H1 (cell line): ENCODE data around the gene DIS3L. TPM values are rescaled to one million over a fixed set of nuclear protein-coding genes. Genes with fewer than 3 reads are reported as not detected.

Experiments used
- ASH2L ChIP-seq: fragments of 200-600, 300-600 bp; sonication (generic); IDR thresholded peaks from one replicate; pipeline ENCODE4 v1.7.1; 2017; ENCODE audit warnings: low read length
- BCL11A ChIP-seq, 2 experiments: IDR thresholded peaks; one replicate each; pipeline ENCODE4 v1.6.1; 2011; ENCODE audit warnings: low read depth in 2 of 2, low read length in 2 of 2, mild to moderate bottlenecking in 2 of 2
- CHD2 ChIP-seq: IDR thresholded peaks from 2 replicates; pipeline ENCODE4 v1.6.1; 2012; ENCODE audit warnings: low read length, improper control_type of control experiment
- CREB1 ChIP-seq: IDR thresholded peaks from 2 replicates; pipeline ENCODE4 v1.6.1; 2012; ENCODE audit warnings: inconsistent platforms
- EP300 ChIP-seq, 2 experiments: IDR thresholded peaks; 1 replicate in 1 of 2; 2 replicates in 1 of 2; pipeline ENCODE4 v1.6.1; 2011 to 2012; ENCODE audit warnings: low read depth in 2 of 2, low read length in 2 of 2, mild to moderate bottlenecking in 2 of 2, borderline replicate concordance in 1 of 2, inconsistent platforms in 1 of 2, moderate library complexity in 1 of 2
- SIN3A ChIP-seq, 2 experiments: IDR thresholded peaks in 1 of 2; conservative IDR thresholded peaks in 1 of 2; 2 replicates each; pipeline ENCODE4 v1.6.1; 2011 to 2012; ENCODE audit warnings: low read length in 2 of 2, improper control_type of control experiment in 1 of 2, low read depth in 1 of 2, mild to moderate bottlenecking in 1 of 2
- SP2 ChIP-seq: IDR thresholded peaks from 2 replicates; pipeline ENCODE4 v1.6.1; 2012; ENCODE audit warnings: mild to moderate bottlenecking, low read length, inconsistent platforms
- TAF1 ChIP-seq: IDR thresholded peaks from 2 replicates; pipeline ENCODE4 v1.6.1; 2011; ENCODE audit warnings: mild to moderate bottlenecking, low read depth, low read length
- TEAD4 ChIP-seq: IDR thresholded peaks from 2 replicates; pipeline ENCODE4 v1.6.1; 2012; ENCODE audit warnings: low read depth, low read length, inconsistent platforms, mixed read lengths
- polyA plus RNA-seq, 7 experiments: library from polyadenylated mRNA; depleted of rRNA in 3 of 7; stranded (reverse) in 5 of 7; unstranded in 2 of 7; fragments of >200 nt in 5 of 7; fragments of 200-250 nt in 2 of 7; gene quantifications; 1 replicate in 5 of 7; 2 replicates in 1 of 7; 4 replicates in 1 of 7; pipeline versions ENCODE4 v1.2.1 to v1.2.3, GENCODE V29; 2011 to 2013; ENCODE audit warnings: missing spikeins in 2 of 7, mixed read lengths in 2 of 7
- total RNA-seq: library from RNA; stranded (reverse); fragmentation: NEBNext Ultra II Directional; extraction: Animal tissue kit (Norgen Biotek cat#: 25700); gene quantifications from 2 replicates; pipeline ENCODE4 v1.2.1, GENCODE V29; 2021

DIS3L gene
- total and polyA plus RNA-seq, 2 of the 8 experiments (the other 6 are each of a cell fraction or from before 2014, with no cell fraction given) = 8.7 to 25.0 TPM

GRCh38 chr15:66288093-66288492 is 5.3 kb upstream of the DIS3L start (continued):
- TF ChIP-seq SIN3A (conservative IDR thresholded peaks at IDR 0.05 in 1 of 2, IDR thresholded peaks at IDR 0.05 in 1 of 2; ENCODE audit: low read depth in 1 of 2, low read length in 2 of 2) (no peak), SP2 (no peak), CHD2 (no peak), TEAD4 (no peak), BCL11A (IDR thresholded peaks at IDR 0.05; ENCODE audit: low read depth in 2 of 2, low read length in 2 of 2) (no peak), CREB1 (no peak), EP300 (IDR thresholded peaks at IDR 0.05; ENCODE audit: borderline replicate concordance in 1 of 2, low read depth in 2 of 2, low read length in 2 of 2) (no peak), TAF1 (no peak), ASH2L (no peak)
